GM20000 (cell line): ENCODE data around the gene TENM3.

ENCODE experiments used
- DNase-seq: peaks from one replicate; pipeline ENCODE4 v3.0.0; 2012; ENCODE audit warnings: low spot score
- TF ChIP-seq, protein P1 (sequence below): IDR thresholded peaks from 2 replicates; pipeline ENCODE4 v1.5.1; 2012; ENCODE audit warnings: mild to moderate bottlenecking, control low read depth; ENCODE audit errors: extremely low read depth, missing control alignments

TENM3 gene

DNA sequence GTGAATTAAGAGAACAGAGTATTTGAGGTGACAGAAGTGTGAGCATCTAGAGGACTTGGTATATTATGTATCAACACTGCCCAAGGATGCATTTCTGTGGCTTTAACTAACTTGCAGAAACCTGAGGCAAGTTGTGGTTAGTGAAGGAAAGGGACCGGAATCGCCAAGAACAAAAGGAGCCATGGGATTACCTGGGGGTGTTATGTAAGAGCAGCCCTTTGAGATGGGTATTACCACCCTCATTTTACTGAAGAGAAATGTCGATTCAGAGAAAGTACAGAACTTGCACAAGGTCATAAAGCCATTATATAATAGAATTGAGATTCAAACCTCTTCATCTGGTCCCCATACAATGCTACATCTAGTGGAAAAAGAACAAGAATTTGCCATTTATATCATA is 14.3 kb downstream of the TENM3 start:
- DNase-seq, result no peak
- TF ChIP-seq, protein P1, sequence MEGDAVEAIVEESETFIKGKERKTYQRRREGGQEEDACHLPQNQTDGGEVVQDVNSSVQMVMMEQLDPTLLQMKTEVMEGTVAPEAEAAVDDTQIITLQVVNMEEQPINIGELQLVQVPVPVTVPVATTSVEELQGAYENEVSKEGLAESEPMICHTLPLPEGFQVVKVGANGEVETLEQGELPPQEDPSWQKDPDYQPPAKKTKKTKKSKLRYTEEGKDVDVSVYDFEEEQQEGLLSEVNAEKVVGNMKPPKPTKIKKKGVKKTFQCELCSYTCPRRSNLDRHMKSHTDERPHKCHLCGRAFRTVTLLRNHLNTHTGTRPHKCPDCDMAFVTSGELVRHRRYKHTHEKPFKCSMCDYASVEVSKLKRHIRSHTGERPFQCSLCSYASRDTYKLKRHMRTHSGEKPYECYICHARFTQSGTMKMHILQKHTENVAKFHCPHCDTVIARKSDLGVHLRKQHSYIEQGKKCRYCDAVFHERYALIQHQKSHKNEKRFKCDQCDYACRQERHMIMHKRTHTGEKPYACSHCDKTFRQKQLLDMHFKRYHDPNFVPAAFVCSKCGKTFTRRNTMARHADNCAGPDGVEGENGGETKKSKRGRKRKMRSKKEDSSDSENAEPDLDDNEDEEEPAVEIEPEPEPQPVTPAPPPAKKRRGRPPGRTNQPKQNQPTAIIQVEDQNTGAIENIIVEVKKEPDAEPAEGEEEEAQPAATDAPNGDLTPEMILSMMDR, result no peak

DNA sequence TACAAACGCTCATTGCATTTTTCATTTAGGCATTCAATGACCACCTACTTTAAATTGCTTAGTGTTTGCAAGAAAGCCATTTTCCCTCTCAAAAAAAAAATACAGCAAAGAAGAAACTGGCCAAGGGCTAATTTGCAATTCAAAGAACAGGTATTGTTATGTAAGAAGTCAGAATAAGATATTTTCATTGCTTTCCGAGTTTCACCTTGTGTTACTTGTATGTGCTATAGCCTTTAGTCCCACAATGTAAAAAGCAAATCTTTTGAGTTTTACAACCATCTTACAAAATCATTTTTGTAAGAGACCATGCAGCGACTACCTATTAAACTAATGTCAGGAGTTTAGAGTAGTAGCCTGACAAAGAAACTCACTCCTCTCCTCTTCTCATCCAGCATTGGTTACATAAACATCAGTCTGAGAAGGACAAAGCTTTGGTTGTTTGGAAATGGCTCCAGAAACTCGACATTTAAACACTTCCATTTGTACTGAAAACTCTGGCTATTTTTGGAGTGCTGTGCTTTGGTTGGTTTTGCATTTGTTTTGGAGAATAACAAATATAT is 15.3 kb downstream of the TENM3 start:
- DNase-seq, result no peak
- TF ChIP-seq, protein P1, result no peak

GRCh38 chr4:182261651-182262223 is 18.5 kb downstream of the TENM3 start:
- no peak for DNase-seq
- TF ChIP-seq, protein P1, result no peak

GRCh38 chr4:182263562-182263961 is 20.4 kb downstream of the TENM3 start:
- TF ChIP-seq, protein P1, result no peak
- no peak for DNase-seq

- TF ChIP-seq, protein P1, result no peak
- DNase-seq, result no peak
These were observed 21.0 kb downstream of the TENM3 start for GRCh38 chr4:182264139-182264752.

DNA sequence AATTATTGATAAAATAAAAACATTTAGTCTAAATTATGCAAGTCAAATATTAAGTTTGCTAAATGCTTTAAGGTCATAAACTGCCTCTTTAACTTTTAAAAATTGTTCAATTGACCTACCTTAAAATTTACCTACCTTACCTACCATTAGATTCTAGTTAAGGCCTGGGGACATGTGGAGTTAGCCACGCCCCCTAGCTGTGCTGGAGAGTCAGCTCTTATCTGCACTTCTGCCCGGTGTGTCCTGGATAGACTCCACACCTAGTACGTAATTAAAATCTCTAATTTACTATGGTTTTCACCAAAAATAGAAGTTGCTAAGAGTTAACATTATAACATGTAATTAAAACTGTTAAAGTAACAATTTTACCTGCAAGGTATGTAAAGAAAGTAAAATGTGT is 22.7 kb downstream of the TENM3 start:
- TF ChIP-seq, protein P1, result no peak
- no peak for DNase-seq

DNA sequence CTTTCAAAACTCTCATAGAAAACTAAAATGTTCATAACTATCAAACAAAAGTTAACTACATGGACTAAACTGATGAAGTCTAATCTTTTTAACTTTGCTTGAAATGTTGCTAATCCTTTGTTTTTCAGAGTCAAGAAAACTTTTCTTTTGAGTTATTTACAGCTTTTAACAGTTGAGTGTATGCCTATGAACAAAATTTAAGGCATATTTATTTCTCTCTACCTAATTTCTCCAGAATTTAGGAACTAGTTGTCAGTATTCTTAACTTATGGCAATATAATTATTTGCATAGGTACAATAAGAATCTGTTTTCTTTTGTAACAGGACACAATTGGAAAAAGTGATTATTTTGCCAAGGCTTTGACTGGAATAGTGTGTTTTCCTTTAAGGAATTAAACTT is 23.8 kb downstream of the TENM3 start:
- TF ChIP-seq, protein P1, result no peak
- no peak for DNase-seq
